Coronary artery (tissue), 2 donors: ENCODE measurements around the gene AJUBA.

Experiments used
- DNase-seq: peaks from one replicate; pipeline ENCODE4 v3.0.0-alpha.2; 2017; ENCODE audit warnings: low spot score
- H3K27ac ChIP-seq, 2 donors: fragments of 200-600 bp; sonication (generic); one replicate each; pipeline ENCODE4 v1.5.1; 2016 to 2019
- H3K4me3 ChIP-seq: fragments of 200-600 bp; sonication (generic); 2 replicates; pipeline ENCODE4 v1.5.1; 2016; ENCODE audit warnings: mild to moderate bottlenecking, moderate library complexity
- TF ChIP-seq, protein P1 (sequence below): fragments of 200-600 bp; sonication (generic); IDR thresholded peaks from one replicate; pipeline ENCODE4 v1.5.1; 2019; ENCODE audit warnings: antibody characterized with exemption

The AJUBA gene

DNA sequence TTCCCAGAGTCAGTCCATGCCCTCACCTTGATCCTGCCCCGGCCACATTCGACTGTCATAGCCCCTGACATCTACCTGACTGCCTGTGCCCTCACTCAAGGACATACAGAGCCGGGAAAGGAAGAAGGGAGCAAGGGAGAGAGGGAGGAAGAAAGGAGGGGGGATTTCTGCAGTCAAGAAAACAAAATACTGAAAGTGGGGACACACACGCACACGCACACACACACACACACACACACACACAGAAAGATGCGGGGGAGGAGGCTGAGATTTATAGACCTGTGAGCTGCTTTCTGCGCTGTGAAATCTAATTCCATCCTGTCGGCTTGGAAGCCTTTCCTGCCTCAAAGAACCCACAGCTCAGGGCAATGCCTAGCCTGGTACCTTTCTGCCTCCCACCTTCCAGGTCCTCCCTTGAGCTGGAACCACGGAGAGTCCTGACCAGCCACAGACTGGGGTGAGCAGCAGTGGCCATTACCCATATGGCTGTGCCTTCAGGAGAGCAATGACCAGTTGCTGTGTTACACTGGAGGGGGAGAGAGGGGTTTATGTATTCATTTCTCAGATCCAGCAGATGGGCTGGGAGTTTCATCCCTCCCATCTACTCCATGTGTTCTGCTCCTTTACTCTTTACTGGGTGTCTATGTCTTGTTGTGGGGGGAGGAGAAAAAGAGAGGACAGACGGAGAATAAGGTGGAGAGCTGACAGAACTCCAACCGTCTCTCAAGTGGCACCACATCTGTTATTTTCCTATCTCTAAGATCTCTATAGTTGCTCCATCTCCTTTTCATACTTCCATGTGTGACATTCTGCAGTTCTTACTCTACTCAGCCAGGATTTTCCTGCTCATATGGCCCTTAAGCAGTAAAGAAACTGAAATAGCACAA is 14.7 kb upstream of the AJUBA start:
- Histone ChIP-seq H3K27ac (no peak overlapping the region), H3K4me3 (no peak overlapping the region)
- TF ChIP-seq, protein P1, sequence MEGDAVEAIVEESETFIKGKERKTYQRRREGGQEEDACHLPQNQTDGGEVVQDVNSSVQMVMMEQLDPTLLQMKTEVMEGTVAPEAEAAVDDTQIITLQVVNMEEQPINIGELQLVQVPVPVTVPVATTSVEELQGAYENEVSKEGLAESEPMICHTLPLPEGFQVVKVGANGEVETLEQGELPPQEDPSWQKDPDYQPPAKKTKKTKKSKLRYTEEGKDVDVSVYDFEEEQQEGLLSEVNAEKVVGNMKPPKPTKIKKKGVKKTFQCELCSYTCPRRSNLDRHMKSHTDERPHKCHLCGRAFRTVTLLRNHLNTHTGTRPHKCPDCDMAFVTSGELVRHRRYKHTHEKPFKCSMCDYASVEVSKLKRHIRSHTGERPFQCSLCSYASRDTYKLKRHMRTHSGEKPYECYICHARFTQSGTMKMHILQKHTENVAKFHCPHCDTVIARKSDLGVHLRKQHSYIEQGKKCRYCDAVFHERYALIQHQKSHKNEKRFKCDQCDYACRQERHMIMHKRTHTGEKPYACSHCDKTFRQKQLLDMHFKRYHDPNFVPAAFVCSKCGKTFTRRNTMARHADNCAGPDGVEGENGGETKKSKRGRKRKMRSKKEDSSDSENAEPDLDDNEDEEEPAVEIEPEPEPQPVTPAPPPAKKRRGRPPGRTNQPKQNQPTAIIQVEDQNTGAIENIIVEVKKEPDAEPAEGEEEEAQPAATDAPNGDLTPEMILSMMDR = no peak
- no peak for DNase-seq

DNA sequence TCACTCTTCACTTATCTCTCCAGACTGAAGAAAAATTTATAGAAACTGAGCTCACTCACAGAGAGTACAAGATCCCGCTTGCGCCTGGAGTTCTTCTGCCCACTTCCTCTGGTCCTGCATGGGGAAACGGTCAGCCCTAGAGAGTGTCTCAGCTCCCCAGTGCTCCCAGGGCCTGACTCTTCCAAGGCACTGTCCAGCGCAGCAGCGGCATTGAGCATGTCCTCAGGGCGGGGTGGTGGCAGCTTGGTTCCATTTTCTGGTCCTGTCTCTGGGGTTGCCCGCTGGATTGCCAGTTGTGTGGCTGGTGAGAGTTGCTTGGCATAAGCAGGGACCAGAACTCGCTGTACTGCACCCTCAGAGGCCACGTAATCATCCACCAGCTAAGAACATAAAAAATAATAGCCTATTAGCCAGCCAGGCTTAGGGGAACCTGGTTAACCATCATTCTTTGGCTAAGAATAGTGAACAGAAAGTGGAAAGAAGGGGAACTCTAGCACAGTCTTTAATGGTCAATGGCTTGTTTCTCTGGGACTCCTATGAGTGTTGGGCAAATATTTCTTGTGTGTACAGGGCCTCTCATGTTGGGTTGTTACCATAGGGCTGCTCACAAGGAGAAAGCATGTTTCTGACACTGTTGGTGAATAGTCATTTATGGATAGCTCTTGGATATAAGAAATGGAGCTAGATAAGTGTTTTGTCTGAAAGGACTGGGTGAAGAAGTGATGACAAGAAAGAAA is 13.7 kb upstream of the AJUBA start:
- DNase-seq = no peak
- no peak overlapping the region for H3K27ac ChIP-seq
- no peak overlapping the region for H3K4me3 ChIP-seq
- TF ChIP-seq, protein P1 = no peak

DNA sequence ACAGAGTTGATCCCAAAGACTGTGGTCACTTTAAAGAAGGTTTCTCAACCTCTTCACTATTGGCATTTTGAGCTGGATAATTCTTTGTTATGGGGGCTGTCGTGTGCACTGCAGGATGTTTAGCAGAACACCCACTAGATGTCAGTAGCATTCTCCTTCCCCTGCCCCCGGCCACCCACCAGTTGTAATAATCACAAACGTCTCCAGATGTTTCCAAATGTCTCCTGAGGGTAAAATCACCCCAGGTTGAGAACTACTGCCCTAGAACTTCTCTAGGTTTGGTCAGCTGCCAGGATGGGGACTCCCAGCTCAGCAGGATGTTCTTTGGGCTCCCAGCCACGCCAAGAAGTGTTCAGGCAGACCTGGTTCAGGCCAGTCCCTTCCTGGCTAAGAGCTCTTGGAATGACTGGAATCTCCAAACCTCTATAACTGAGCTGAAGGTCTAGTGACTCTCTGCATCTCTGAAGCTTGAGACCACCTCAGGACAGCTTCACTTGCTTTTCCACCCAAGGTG is 12.5 kb upstream of the AJUBA start:
- TF ChIP-seq, protein P1 = peak; percentile 43
- no peak for DNase-seq
- no peak overlapping the region for H3K4me3 ChIP-seq
- no peak overlapping the region for H3K27ac ChIP-seq

DNA sequence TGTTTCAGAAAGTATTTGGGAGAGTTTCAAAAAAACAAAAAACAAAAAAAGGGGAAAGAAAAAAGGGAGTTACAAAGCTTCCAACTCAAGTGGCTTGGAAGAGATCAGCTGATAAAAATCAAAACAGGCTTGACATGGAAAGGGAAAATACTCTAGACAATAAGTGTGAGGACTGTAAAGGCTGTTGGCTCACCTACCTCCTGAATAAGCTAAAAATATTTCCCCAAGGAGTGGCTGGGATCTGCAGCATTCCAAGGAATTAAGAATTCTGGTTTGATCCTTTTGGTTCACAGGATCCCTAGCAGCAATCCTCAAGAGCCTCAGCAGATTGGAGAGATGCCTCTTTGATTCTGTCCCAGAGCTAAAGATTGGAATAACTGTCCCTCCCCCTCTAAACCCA is 11.2 kb upstream of the AJUBA start:
- TF ChIP-seq, protein P1 = no peak
- DNase-seq = no peak
- H3K27ac ChIP-seq = no peak overlapping the region
- no peak overlapping the region for H3K4me3 ChIP-seq

DNA sequence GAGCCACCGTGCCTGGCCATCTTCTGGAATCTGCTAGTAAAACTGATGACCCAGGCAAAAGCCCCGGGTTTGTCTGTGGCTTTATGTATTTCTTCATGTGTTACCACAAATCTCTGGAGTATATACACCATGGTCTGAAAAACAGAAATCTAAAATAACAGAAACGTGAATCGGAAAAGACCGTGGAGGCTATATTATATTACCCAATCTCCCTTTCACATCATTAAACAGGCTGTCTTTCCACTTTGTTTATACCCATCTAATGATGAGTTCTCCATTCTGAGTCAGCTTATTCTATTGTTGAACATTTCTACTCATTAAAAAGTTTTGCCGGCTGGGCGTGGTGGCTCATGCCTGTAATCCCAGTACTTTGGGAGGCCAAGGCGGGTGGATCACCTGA is 9.5 kb upstream of the AJUBA start:
- DNase-seq = no peak
- TF ChIP-seq, protein P1 = no peak
- Histone ChIP-seq H3K4me3 (no peak overlapping the region), H3K27ac (no peak overlapping the region)

DNA sequence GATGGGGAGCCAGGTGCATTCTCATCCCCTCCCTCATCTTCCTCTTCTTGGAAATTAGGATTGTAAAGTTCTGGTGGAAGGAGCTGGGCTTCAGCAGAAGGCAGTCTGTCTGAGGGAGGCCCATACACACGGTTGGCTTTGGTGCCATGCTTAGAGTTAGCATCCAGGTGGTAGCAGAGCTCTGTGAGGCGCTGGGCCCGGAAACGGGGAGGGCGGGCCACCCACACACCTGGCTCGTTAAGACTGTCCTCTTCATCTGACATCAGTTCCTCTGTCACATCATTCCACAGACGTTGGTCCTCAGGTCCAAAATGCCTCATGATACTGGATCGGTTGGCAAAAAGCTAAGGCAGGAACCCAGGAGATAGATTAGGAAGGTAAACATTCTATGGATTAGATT is 4.9 kb upstream of the AJUBA start:
- TF ChIP-seq, protein P1 = no peak
- no peak for DNase-seq
- H3K4me3 ChIP-seq = no peak overlapping the region
- no peak overlapping the region for H3K27ac ChIP-seq
